ENCODE data around the gene TRMT1. TPM values are rescaled to one million over a fixed set of nuclear protein-coding genes. Genes with fewer than 3 reads are reported as not detected.

The TRMT1 gene
- total RNA-seq, 2 experiments from 2014 or later = 114 TPM

DNA sequence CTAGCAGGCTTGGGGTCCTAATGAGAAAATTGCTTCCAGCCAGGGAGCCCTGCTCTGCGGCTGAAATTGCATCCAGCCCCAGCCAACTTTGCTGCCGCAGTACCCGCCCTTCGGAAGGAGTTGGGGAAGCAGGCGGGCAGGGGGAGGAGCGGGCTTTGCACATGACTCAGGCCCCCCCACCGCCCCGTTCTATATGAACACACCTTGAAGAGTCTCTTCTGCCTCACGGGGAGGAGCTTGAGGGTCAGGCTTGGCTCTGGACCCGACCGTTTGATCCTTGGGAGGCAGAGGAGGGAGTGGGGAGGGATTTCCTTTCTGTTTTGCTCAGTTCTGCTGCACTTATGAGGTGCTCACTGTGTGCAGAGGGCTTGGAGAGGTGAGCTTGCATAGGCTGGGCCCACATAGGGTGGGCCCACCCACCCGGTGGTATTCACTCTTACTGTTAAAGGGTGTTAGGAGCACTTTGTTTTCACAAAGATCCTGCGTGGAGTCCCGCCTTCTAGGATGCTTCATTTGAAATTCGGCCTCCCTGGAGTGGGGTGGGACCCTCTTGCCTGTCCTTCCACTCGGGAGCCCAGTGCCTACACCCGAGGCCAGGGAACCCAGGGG lies 60.4 kb downstream of the TRMT1 start:
- H3K4me3 Mint-ChIP-seq = no peak overlapping the region
- no peaks in the 10 kb centered on the region for H3K36me3 Mint-ChIP-seq
- peaks cover 5% of the 10 kb centered on the region for H3K27me3 Mint-ChIP-seq
- H3K4me1 Mint-ChIP-seq = peaks cover 11% of the 10 kb centered on the region
- H3K27ac Mint-ChIP-seq = no peak overlapping the region
- H3K9me3 Mint-ChIP-seq = no peaks in the 10 kb centered on the region
- no peak for DNase-seq

DNA sequence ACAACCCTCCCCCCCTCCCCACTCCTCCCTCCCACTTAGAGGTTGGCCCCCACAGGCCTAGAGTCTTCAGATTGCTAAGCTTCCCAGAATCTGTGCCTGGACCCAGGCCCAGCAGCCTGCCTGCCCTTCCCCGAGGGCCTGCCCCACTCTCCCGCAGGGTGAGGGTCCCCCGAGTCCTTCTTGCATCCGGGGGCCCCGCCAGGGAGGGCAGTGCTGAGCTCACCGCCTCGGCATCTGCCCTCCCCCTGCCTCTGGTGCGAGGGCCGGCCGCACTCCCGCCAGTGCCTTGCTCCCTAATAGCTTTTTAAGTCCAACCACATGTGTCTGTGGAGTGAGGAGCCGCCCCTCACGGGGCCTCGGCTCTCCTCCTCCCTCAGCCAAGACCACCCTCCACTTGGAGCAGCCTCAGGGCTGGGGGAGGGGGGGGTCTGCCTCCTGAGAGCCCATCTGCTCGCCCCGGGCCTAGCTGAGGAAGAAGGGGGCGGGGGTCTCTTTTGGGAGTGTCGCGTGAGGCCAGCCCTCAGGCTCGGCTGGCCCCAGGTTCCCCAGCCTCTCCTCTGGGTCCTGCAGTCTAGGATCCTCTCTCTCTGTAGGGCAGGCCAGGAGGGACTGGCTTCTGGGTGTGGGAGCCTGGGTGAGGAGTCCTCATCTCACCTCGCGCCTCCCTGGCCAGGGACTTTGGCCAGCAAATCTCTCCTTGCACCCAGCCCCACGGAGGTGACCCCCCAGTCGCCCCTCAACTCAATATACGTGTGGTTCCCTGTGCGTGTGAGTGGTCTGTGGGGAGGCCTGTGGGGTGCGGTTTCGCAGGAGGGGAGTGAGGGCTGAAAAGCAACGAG lies 61.1 kb downstream of the TRMT1 start:
- Mint-ChIP-seq H3K4me1 (peaks cover 6% of the 10 kb centered on the region), H3K9me3 (no peaks in the 10 kb centered on the region), H3K27ac (no peak overlapping the region), H3K36me3 (no peaks in the 10 kb centered on the region), H3K27me3 (peaks cover 4% of the 10 kb centered on the region), H3K4me3 (no peak overlapping the region)
- no peak for DNase-seq

Other genes starting within 250 kb of the TRMT1 start
- 10 to 100 TPM; 21.5 to 22.2 TPM for gene DNASE2, start 235.3 kb downstream of the TRMT1 start, total RNA-seq
- gene KLF1, start 229.5 kb downstream of the TRMT1 start, total RNA-seq = under 1 TPM; 0.34 to 0.39 TPM
- gene GCDH, start 225.6 kb downstream of the TRMT1 start, total RNA-seq = 10 to 100 TPM; 41.2 to 42.5 TPM
- 1 to 10 TPM; 1.8 to 2.7 TPM for gene SYCE2, start 197.4 kb downstream of the TRMT1 start, total RNA-seq
- 100 to 1,000 TPM; 166 to 167 TPM for gene FARSA, start 183.0 kb downstream of the TRMT1 start, total RNA-seq
- 100 to 1,000 TPM; 673 to 688 TPM for gene CALR, start 178.1 kb downstream of the TRMT1 start, total RNA-seq
- 100 to 1,000 TPM; 176 to 181 TPM for gene RAD23A, start 170.9 kb downstream of the TRMT1 start, total RNA-seq
- 10 to 100 TPM; 37.1 to 37.8 TPM for gene GADD45GIP1, start 159.5 kb downstream of the TRMT1 start, total RNA-seq
- not detected for gene DAND5, start 147.2 kb downstream of the TRMT1 start, total RNA-seq
- 1 to 10 TPM; 6.3 to 8.7 TPM for gene NFIX, start 121.3 kb downstream of the TRMT1 start, total RNA-seq
- 1 to 10 TPM; 2.6 to 2.9 TPM for gene LYL1, start 13.9 kb downstream of the TRMT1 start, total RNA-seq
- 10 to 100 TPM; 81.2 to 83.8 TPM for gene NACC1, start 1.5 kb upstream of the TRMT1 start, total RNA-seq
- 10 to 100 TPM; 53.3 to 55.0 TPM for gene STX10, start 33.6 kb upstream of the TRMT1 start, total RNA-seq
- gene IER2, start 33.7 kb upstream of the TRMT1 start, total RNA-seq = 100 to 1,000 TPM; 128 to 132 TPM

Measured in activated naive CD8-positive, alpha-beta T cell treated with anti-CD3 and anti-CD28 coated beads for 36 hours (primary cell).